HG03378 (cell line): Measurements from ENCODE around the gene PTPRN.
"Not testable (repeated sequence)": the region's sequence is repeated elsewhere in the genome, so short reads cannot be mapped to it uniquely, and the experiment has no call there.

Source experiments
- ATAC-seq: cut with Tn5 transposase; IDR thresholded peaks from one replicate; pipeline ENCODE4 v1.9.1; 2021; ENCODE audit warnings: mild to moderate bottlenecking, moderate library complexity; ENCODE audit not compliant: unreplicated experiment

The PTPRN gene

DNA sequence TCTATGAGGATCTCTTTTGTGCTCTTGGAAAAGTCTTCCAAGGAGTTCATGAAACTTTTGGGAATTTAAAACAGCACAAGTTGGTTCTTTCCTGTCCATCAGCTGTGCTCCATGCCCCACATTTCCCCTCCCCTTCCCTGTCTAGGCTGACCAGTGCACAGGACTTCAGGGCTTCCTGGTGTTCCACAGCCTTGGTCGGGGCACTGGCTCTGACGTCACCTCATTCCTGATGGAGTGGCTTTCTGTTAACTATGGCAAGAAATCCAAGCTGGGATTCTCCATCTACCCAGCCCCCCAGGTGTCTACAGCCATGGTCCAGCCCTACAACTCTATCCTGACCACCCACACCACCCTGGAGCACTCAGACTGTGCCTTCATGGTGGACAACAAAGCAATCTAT is 38.2 kb downstream of the PTPRN start:
- no peak for ATAC-seq

DNA sequence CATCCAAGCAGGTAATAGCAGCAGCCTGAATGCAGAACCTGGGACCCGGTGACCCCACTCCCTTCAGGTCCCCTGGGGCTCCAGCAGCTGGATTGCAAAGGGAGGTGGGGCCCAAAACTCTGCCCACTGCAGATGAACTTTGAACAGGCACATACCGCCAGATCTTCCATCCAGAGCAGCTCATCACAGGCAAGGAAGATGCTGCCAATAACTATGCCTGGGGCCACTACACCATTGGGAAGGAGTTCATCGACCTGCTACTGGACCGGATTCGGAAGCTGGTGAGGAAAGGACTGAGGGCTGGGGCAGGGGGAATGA is 39.2 kb downstream of the PTPRN start:
- ATAC-seq, result no peak

- ATAC-seq, result no peak
Observed at GRCh38 chr2:219269362-219270054, 39.7 kb downstream of the PTPRN start.

DNA sequence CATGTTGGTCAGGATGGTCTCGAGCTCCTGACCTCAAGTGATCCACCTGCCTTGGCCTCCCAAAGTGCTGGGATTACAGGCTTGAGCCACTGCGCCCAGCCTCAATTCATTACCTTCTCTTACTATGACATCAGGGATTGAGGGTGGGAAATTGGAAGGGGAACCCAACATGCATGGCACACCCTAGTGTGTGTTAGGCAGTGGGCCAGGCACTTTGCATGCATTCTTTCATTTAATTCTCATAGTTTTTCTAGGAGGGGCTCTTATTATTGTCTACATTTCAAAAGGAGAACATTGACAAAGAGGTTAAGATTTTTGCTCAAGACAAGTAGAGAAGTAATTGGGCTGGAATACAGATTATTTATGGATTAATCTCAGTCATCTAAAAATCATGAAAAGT is 40.9 kb downstream of the PTPRN start:
- ATAC-seq, result no peak

GRCh38 chr2:219266886-219267285 is 42.3 kb downstream of the PTPRN start:
- no peak for ATAC-seq

DNA sequence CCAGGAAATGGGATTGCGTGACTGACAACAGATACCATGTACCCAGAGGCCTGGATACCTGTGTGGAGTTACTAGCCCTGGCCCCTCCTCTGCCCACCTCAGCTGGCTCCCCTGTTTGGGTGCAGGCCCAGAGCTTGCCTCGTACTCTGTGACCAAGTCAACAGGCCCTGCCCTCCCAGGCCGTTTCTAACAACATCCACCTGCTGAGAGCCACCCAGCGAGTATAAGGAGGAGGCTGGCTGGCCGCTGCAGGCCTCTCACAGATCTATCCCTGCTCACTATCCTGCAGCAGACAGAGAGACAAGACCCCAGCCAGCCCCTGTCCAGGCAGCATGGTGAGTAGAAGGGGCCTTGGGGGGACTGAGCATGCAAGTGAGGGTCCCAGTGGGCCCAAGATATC is 43.0 kb downstream of the PTPRN start:
- ATAC-seq, result no peak

- ATAC-seq, result no peak
Observed at GRCh38 chr2:219261024-219261855, 48.0 kb downstream of the PTPRN start.

DNA sequence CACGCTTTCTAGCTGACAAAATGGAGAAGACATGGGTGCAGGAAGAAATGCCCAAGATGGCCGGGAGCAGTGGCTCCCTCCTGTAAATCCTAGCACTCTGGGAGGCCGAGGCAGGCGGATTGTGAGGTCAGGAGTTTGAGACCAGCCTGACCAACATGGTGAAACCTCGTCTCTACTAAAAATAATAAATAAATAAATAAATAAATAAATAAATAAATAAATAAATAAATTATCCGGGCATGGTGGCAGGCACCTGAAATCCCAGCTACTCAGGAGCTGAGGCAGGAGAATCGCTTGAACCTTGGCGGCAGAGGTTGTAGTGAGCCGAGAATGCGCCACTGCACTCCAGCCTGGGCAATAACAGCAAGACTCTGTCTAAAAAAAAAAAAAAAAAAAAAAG is 50.3 kb downstream of the PTPRN start:
- ATAC-seq, result not testable (repeated sequence)

DNA sequence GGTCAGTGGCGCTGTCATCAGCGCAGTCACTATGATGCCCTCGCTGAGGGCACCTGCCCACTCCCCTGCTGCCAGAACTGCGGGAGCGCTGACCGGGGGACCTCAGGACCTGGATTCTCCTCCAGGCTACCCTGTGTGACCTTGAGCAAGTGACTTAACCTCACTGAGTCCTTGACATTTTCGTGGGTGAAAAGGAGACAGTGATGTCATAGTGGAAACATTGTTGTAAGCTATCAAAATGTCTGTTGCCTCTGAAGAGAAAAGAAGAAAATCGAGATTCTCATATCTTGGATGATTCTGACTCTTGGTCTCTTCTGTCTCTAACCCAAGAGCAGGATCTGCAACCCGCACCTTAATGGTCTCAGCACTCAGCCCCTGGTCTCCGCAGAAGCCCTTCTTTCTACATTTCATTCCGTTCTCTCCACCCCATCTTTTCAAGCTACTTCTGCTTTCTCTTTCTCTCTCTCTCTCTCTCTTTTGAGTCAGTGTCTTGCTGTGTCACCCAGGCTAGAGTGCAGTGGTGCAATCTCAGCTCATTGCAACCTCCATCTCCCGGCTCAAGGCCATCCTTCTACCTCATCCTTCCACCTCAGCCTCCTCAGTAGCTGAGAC is 54.5 kb downstream of the PTPRN start:
- peak; percentile 35 for ATAC-seq

- peak; percentile 32 for ATAC-seq
Observed at GRCh38 chr2:219253753-219254589, 55.2 kb downstream of the PTPRN start, which contains the start of gene TUBA4A. Gene TUBA4A (minus strand): TSS chr2:219253918. CDS start chr2:219253858, 60 bp downstream.

GRCh38 chr2:219252900-219253752 is 56.1 kb downstream of the PTPRN start, which contains the start of gene TUBA4B:
Gene TUBA4B (plus strand): TSS chr2:219253243. CDS start chr2:219253408, 165 bp downstream.
- no peak for ATAC-seq

- no peak for ATAC-seq
Observed at GRCh38 chr2:219252570-219252899, 56.7 kb downstream of the PTPRN start.

DNA sequence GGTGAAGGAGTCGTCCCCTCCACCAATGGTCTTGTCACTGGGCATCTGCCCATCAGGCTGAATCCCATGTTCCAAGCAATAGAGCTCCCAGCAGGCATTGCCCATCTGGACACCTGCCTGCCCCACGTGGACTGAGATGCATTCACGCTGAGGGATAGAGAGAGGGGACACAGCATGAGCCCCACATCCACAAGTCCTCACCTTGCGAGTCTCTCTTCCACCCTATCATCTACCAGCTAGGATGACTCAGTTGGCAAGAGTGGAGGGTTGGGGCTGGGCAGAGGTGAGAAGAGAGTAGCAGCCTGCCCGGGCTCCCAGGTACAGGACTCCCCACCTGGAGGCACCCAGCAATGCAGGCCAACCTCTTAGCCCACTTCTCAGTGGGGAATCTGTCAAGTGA is 57.1 kb downstream of the PTPRN start:
- no peak for ATAC-seq

DNA sequence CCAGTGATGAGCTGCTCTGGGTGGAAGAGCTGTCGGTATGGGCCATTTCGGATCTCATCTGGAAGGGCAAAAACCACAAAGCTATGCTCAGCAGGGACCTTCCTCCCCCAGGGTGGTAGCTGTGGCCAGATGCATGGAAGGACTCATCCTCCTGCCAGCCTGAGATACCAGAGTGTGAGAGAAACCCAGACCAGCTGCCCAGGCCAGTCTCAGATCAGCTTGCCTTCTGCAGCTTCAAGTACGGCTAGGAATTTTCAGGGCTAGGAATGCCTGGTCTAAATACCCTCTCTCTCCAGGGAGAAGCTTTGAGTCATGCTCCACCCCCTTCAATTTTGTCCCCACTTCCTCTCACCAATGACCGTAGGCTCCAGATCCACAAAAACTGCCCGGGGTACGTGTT is 57.5 kb downstream of the PTPRN start:
- no peak for ATAC-seq

DNA sequence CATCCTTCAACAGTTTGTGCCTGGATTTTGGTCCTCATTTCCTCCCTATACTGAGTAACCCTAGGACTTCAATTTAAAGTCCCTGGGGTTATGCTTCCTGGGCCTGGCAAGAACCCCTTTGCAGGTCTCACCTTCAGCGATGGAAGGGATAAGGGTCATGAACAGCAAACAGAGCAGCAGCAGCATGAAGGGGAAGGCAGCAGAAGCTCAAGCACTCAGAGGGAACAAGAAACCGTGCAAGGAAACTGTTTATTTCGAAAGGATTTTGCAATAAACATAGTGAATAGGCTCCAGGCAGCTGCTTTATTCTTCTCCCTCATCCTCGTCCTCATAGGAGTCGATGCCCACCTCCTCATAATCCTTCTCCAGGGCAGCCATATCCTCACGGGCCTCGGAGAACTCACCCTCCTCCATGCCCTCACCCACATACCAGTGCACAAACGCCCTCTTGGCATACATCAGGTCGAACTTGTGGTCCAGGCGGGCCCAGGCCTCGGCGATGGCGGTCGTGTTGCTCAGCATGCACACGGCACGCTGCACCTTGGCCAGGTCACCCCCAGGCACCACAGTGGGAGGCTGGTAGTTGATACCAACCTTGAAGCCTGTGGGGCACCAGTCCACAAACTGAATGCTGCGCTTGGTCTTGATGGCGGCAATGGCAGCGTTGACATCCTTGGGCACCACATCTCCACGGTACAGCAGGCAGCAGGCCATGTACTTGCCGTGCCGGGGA is 59.0 kb downstream of the PTPRN start:
- ATAC-seq, result no peak

DNA sequence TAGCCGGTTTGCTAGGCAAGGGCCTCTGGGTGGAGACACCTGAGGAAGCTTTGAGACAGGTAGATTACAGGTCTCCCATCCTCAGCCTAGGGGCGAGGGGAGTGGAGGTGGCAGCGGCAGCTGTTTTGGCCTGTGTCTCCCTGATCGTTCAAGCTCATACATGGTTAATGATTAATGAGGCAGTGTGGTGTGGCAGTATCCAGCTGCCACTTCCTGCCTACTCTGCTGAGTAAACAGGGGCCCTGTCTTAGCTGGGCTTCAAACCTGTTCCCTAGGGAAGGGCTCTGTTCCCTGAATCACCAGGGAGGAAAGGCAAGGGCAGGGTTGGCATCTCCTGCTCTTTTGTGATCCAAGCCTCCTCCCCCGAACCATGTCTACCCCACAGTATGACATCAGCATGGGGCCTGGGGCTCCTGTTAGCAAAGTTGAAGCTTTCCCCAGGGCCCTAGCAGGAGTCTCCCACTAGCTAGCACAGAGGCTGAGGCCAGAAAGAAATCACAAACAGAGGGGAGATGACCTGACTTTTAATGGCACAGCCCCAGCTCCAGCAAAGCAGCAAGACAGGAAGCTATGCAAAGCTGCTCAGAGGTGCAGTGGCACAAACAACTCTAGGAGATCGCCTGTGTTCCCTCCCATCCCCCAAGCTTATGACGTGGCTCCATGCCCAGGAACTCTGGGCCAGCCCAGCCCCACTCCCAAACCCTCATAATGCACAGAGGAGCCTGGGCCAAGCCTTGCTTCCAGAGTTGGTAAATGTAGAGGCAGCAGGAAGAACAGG is 59.8 kb downstream of the PTPRN start:
- ATAC-seq, result peak; percentile 43

- no peak for ATAC-seq
Observed at GRCh38 chr2:219248845-219249202, 60.4 kb downstream of the PTPRN start.

GRCh38 chr2:219247678-219248642 is 61.2 kb downstream of the PTPRN start:
- ATAC-seq, result no peak
